T1000 (cell line): ENCODE measurements around the gene RINT1.
"Not testable (repeated sequence)": the region's sequence is repeated elsewhere in the genome, so short reads cannot be mapped to it uniquely, and the experiment has no call there.

Source experiments
- DNase-seq: peaks from one replicate; lab custom pipeline; 2025; ENCODE audit warnings: mixed read lengths; lab: John Stamatoyannopoulos, UW

RINT1 gene

GRCh38 chr7:105532709-105533460 is 884 bp downstream of the RINT1 start:
- no peak for DNase-seq

- no peak for DNase-seq
Observed at GRCh38 chr7:105538339-105538738, 6.3 kb downstream of the RINT1 start.

- no peak for DNase-seq
Observed at GRCh38 chr7:105559926-105560325, 27.9 kb downstream of the RINT1 start.

GRCh38 chr7:105565190-105565589 is 33.2 kb downstream of the RINT1 start:
- DNase-seq = no peak

- DNase-seq = no peak
Observed at GRCh38 chr7:105567024-105567423, 35.0 kb downstream of the RINT1 start.

GRCh38 chr7:105567821-105568220 is 35.8 kb downstream of the RINT1 start:
- no peak for DNase-seq

GRCh38 chr7:105571891-105572290 is 39.9 kb downstream of the RINT1 start:
- no peak for DNase-seq

GRCh38 chr7:105577251-105577650 is 45.2 kb downstream of the RINT1 start:
- no peak for DNase-seq

- DNase-seq = no peak
Observed at GRCh38 chr7:105578496-105578895, 46.5 kb downstream of the RINT1 start.

- DNase-seq = peak; percentile 5
Observed at GRCh38 chr7:105580022-105580740, 48.2 kb downstream of the RINT1 start.

GRCh38 chr7:105581066-105581811 is 49.2 kb downstream of the RINT1 start, which contains the start of gene EFCAB10:
EFCAB10 (minus strand) TSS chr7:105581493; CDS start chr7:105581463, 30 bp downstream.
- no peak for DNase-seq

GRCh38 chr7:105583061-105583460 is 51.1 kb downstream of the RINT1 start:
- DNase-seq = no peak

- no peak for DNase-seq
Observed at GRCh38 chr7:105584165-105584564, 52.2 kb downstream of the RINT1 start.

- DNase-seq = no peak
Observed at GRCh38 chr7:105585850-105586500, 54.0 kb downstream of the RINT1 start.

- no peak for DNase-seq
Observed at GRCh38 chr7:105587909-105588635, 56.1 kb downstream of the RINT1 start.

- DNase-seq = peak; percentile 24
Observed at GRCh38 chr7:105589356-105590077, 57.5 kb downstream of the RINT1 start.

- no peak for DNase-seq
Observed at GRCh38 chr7:105590793-105591192, 58.8 kb downstream of the RINT1 start.

- DNase-seq = no peak
Observed at GRCh38 chr7:105591522-105591921, 59.5 kb downstream of the RINT1 start.

- no peak for DNase-seq
Observed at GRCh38 chr7:105594034-105594433, 62.0 kb downstream of the RINT1 start.

GRCh38 chr7:105596866-105597265 is 64.9 kb downstream of the RINT1 start:
- no peak for DNase-seq

- DNase-seq = not testable (repeated sequence)
Observed at GRCh38 chr7:105599080-105599479, 67.1 kb downstream of the RINT1 start.
